H54 (cell line): ENCODE data around the gene SUPT5H.

ENCODE experiments used
- DNase-seq: peaks from one replicate; pipeline ENCODE4 v3.0.0; 2011; ENCODE audit warnings: low spot score, mixed read lengths; ENCODE audit not compliant: insufficient read length
- FAIRE-seq: peaks from 3 replicates; lab custom pipeline; 2011; peaks lifted over from hg19 to GRCh38; lab: Jason Lieb, UNC
- POLR2A ChIP-seq: IDR thresholded peaks from 2 replicates; pipeline ENCODE4 v1.6.1; 2011; ENCODE audit warnings: low read depth, mild to moderate bottlenecking, low read length

The SUPT5H gene

DNA sequence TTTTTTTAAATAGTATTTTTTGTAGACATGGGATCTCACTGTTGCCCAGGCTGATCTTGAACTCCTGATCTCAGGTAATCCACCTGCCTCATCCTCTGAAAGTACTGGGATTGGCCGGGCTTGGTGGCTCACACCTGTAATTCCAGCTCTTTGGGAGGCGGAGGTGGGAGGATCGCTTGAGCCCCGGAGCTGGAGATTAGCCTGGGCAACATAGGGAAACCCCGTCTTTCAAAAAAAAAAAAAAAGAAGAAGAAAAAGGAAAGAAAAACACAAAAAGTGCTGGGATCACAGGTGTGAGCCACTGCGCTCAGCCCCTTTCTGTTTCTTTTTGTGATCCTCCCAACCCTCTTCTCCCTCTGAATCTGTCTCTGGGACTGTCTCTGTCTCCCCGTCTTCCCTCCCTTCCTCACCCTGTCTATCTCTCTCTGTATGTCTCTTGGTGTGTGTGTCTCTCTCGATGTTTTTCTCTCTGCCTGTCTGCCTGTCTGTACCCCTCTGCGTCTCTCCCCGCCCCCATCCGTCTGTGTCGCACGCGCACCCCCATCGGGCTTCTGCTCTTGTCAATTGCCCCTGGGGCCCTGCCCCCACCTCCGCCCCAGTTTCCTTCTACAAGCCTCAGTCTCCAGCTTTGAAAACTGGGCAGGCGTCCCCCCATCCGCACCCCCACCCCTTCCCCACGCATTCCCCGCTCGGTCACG lies 39.3 kb upstream of the SUPT5H start:
- no peak for DNase-seq
- FAIRE-seq: no peak
- no peak for TF ChIP-seq POLR2A

DNA sequence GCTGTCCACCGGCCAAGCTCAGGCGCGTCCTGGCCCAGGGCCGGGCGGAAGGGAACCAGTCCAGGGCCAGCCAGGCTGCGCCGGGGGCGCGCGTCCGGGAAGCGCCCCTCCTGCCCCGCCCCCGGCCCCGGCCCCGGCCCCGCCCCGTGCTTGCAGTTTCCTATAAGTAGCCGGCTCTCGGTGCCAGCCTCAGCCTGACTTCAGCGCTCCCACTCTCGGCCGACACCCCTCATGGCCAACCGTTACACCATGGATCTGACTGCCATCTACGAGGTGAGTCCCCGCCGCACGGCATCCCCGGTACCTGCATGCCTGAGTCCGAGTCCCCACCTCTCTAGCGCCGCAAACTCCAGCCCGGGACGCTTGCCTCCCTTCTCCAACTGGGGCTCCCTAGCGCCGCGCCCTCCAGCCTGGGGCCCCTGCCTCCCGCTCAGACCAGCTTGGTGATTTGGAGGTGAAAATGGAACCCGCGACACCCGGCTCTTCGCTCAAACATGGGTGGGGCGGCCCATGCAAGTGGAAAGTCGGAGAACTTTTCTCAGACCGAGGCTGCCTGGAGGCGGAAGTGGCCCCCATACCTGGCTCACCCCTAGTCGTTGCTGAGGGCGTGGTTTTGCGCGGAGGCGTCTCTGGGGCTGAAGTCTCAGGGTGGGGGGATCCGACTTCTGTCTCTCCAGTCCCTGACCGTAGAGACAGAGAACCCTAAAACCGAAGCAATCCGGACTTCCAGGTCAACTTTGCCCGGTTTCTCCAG lies 38.5 kb upstream of the SUPT5H start, which contains the start of gene ZFP36:
Gene ZFP36 (plus strand): TSS at position 192 of the 754 bp plus-strand sequence. CDS start 58 bp downstream, at position 250.
- DNase-seq (peak; percentile 86), FAIRE-seq (no peak)
- TF ChIP-seq POLR2A: peak; percentile 100

DNA sequence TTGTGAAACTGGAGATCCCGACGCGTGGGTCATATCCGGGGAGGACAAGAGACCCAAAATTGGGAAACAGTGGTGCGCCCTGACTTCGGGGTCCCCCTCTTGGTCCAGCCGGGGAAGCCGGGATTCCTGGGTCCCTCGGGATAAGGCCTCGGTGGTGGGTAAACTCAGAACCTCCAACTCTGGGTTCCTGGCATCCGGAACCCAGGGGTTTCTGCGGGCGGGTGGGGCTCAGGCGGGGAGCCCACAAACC lies 38.0 kb upstream of the SUPT5H start:
- no peak for FAIRE-seq
- DNase-seq: no peak

DNA sequence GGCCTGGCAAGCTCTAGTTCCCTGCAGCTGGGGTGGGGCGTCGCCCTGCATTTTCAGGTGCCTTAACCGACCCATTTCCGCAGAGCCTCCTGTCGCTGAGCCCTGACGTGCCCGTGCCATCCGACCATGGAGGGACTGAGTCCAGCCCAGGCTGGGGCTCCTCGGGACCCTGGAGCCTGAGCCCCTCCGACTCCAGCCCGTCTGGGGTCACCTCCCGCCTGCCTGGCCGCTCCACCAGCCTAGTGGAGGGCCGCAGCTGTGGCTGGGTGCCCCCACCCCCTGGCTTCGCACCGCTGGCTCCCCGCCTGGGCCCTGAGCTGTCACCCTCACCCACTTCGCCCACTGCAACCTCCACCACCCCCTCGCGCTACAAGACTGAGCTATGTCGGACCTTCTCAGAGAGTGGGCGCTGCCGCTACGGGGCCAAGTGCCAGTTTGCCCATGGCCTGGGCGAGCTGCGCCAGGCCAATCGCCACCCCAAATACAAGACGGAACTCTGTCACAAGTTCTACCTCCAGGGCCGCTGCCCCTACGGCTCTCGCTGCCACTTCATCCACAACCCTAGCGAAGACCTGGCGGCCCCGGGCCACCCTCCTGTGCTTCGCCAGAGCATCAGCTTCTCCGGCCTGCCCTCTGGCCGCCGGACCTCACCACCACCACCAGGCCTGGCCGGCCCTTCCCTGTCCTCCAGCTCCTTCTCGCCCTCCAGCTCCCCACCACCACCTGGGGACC lies 37.6 kb upstream of the SUPT5H start:
- no peak for TF ChIP-seq POLR2A
- FAIRE-seq: no peak
- DNase-seq: no peak

More for the DNA sequence above, 38.0 kb upstream of the SUPT5H start:
- no peak for TF ChIP-seq POLR2A

DNA sequence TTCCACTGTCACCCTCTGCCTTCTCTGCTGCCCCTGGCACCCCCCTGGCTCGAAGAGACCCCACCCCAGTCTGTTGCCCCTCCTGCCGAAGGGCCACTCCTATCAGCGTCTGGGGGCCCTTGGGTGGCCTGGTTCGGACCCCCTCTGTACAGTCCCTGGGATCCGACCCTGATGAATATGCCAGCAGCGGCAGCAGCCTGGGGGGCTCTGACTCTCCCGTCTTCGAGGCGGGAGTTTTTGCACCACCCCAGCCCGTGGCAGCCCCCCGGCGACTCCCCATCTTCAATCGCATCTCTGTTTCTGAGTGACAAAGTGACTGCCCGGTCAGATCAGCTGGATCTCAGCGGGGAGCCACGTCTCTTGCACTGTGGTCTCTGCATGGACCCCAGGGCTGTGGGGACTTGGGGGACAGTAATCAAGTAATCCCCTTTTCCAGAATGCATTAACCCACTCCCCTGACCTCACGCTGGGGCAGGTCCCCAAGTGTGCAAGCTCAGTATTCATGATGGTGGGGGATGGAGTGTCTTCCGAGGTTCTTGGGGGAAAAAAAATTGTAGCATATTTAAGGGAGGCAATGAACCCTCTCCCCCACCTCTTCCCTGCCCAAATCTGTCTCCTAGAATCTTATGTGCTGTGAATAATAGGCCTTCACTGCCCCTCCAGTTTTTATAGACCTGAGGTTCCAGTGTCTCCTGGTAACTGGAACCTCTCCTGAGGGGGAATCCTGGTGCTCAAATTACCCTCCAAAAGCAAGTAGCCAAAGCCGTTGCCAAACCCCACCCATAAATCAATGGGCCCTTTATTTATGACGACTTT lies 36.8 kb upstream of the SUPT5H start:
- TF ChIP-seq POLR2A: no peak
- DNase-seq (no peak), FAIRE-seq (no peak)

DNA sequence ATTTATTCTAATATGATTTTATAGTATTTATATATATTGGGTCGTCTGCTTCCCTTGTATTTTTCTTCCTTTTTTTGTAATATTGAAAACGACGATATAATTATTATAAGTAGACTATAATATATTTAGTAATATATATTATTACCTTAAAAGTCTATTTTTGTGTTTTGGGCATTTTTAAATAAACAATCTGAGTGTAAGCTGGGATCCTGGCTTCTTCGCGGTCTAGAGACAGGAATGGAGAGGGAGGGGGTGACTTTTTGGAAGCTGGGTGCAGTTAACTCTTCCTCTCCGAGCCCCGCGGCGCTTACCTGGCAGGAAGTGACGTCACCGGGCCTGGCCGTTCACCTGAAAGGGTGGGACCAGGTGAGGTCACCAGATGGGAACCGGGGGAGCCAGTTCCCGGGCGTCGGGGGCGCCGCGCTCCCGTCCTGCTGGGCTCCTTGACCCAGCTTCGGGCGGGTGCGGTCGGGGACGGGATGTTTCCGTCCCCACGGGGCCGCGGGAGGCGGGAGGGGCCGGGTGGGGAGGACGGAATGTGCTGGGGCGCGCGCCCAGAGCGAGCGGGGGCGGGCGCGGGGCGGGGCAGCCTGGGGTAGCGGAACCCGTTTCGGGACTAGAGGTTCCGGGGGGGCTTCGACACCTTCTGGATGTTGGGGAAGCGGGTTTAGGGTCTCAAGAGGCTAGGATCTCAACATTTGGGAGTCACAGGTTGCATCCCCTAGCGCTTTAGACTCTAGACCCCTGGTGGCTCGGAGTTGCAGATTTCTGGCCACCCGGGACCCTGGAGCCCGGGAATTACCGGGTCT lies 36.0 kb upstream of the SUPT5H start:
- no peak for TF ChIP-seq POLR2A
- FAIRE-seq (no peak), DNase-seq (peak; percentile 75)

DNA sequence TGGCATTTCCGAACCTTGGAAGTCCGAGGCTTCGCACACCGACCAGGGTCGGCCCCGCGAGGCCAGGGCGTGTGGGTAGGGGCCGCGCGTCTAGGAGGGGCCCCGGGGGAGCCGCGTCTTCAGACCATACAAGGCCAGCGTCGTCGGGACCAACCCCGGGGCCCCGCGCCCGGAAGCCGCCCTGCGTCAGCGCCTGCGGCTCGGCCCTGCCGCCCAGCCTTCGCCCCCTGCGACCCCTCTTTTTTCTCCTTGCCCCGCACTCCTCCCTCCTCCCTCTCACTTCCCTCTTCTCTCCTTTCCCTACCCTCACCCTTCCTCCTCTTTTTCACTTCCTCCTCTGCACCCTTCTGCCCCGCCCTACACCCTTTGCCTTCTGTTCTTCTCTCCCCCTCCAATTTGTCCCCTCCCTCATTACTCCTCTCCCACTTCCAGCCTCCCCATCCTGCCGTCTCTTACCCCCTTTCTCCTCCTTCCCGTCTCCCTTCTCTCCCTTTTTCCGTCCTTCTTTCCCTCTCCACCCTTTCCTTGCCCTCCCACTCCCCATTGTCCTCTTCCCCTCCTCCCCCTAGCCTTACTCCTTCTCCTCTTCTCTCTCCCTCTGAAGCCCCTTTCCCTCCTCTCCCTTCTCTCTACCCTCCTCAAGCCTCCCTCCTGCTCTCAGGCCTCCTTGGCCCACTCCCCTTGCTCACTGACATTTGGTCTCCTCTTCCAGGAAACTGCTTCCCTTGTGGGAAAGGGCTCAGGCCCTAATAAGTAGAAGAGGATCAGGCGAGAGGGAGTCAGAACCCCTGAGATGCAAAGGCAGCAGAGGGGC lies 35.2 kb upstream of the SUPT5H start:
- no peak for TF ChIP-seq POLR2A
- no peak for DNase-seq
- no peak for FAIRE-seq

DNA sequence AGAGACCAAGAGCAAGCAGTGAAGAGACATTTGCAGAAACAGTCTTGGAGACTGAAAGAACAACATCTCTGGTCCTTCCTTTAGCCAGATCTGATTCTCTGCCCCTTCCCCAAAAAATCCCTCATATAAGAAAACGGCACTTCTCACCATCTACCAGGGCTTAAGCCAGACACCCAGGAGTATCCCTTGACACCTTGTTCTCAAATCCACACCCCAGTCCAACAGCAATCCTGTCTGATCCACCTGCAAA lies 34.6 kb upstream of the SUPT5H start:
- no peak for TF ChIP-seq POLR2A
- DNase-seq (no peak), FAIRE-seq (no peak)

DNA sequence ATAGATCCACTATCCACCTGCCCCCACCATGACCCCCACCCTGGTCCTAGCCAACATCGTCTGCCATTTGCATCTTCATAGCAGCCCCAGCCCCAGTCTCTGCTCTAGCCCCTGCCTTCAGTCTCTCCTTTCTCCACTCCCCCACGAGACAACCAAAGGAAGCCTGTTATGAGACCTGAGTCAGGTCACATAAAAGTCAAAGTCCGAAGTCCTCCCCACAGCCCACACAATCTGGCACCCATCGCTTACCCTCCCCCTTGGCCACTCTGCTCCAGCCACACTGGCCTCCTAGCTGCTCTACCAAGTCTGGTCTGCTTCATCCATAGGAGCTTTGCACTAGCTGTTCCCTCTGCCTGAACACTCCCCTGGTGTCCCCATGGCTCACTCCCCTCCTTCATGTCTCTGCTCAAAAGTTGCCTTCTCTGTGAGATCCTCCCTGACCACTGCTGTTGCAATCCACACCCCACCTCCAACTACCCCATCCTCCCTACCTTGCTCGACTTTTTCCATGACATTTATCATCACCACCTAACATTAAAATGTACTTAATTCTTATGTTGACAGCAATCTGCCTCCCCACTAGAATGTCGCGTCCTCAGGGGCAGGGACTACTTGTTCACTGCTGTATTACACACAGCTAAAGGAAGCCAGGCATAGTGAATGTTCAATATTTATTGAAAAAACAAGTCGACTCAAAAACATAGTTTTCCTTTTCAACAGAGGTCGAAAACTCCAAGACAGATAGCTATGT lies 34.1 kb upstream of the SUPT5H start:
- FAIRE-seq: no peak
- no peak; the same call in 1 of the 2 replicates for TF ChIP-seq POLR2A
- no peak for DNase-seq

DNA sequence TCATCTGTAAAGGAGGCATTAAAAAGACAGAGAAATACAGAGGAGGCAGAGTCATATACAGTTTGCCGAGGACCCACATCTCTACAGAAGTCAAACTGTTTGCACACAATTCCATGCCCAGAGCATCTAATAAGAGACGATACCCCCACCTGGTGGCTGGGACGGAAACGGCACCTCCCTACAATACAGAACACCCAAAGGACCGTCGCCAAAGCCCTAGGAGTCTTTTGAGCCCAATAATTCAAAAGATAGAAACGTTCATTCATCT lies 33.6 kb upstream of the SUPT5H start:
- DNase-seq: peak; percentile 95
- FAIRE-seq: peak; percentile 20
- no peak for TF ChIP-seq POLR2A

DNA sequence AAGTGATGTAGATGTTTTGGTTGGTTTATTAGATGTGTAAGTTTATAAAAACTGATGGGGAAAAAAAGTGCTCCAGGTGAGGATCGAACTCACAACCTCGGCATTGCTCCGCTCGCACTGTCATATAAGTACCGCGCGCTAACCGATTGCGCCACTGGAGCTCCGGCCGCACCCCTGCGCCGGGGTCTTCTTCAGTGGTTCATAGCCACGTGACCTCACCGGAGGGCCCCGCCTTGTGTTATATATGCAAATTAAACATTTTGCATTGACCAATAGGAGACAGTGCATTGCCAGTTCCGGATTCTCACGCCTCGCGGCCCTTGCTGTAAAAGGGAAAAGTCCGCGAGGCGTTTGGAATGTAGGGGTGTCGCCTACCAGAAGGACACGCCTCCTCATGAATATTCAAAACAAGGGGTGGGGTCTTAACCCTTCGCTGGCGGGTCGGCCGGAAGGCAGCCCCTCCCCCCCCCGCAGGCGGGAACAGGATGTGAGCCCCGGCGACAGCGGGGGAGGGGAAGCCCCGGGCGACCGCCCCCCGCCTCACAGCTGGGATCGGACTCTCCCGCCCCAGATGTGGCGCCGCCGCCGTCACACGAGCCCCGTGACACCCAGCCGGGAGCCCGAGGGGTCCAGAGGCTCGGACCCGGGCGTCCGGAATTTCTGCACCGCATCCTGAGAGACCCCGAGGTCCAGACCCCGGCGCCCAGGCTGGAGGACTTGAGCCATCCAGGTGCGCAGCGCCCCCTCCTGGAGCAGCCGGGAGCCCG lies 33.1 kb upstream of the SUPT5H start, which contains the start of gene PLEKHG2:
Gene PLEKHG2 (plus strand): TSS at position 570 of the 767 bp plus-strand sequence. CDS start 1,418 bp downstream, outside the sequence.
- DNase-seq (peak; percentile 98), FAIRE-seq (peak; percentile 87)
- no peak; the same call in 1 of the 2 replicates for TF ChIP-seq POLR2A
